Erythroblast (primary cell): Measurements from ENCODE around the gene RXFP2.

Experiments
- GATA1 ChIP-seq: IDR thresholded peaks from 2 replicates; pipeline ENCODE4 v1.6.1; 2011; ENCODE audit warnings: low read depth, mild to moderate bottlenecking, control low read depth, low read length, moderate library complexity
- POLR2A ChIP-seq: IDR thresholded peaks from 2 replicates; pipeline ENCODE4 v1.6.1; 2011; ENCODE audit warnings: mild to moderate bottlenecking, low read length

- TF ChIP-seq POLR2A (no peak), GATA1 (no peak)
Observed at GRCh38 chr13:31764556-31764955, 25.2 kb downstream of the RXFP2 start.
